HG03025 (cell line): ENCODE measurements around the gene ITPRIPL2.

ENCODE experiments used
- ATAC-seq: cut with Tn5 transposase; IDR thresholded peaks from one replicate; pipeline ENCODE4 v1.9.1; 2021; ENCODE audit warnings: mild to moderate bottlenecking, moderate library complexity; ENCODE audit not compliant: unreplicated experiment, low FRiP score

The ITPRIPL2 gene

DNA sequence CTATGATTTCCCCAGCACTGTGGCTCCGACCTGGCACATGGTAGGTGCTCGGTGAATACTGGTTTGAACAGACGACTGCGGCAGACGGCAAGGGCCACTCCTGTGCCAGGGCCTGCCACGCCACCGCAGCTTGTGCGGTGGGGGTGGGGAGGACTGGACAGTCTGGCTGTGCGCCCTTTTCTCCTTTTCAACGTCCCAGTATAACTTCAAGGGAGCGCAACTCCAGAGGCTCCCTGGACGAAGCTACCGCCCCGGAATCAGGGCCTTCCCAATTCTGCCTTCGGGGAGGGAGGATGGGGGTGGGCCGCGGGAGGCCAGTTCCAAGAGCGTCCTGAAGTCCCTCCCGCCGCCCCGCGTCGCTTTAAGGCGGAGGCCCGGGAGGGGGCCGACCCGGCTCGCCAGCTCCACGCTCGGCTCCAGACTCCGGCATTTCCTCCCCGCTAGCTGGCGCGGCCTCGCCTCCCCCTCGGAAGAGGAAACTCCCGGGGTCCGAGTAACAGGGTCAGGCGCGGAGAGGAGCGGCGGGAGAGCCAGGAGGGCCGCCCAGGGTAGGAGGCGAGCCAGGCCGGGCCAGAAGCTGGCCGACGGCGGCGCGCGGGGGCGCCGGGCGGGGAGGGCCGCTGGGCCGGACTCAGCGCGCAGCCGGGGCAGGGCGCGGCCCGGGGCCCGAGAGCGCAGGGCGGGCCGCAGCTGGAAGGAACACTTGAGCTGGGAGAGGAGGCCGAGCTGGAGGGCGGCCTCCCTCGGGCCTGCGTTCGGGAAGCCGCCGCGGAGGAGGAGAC lies at the start of gene ITPRIPL2:
Gene ITPRIPL2 (plus strand): TSS at position 388 of the 782 bp plus-strand sequence. CDS start 498 bp downstream, outside the sequence.
- ATAC-seq, result no peak

DNA sequence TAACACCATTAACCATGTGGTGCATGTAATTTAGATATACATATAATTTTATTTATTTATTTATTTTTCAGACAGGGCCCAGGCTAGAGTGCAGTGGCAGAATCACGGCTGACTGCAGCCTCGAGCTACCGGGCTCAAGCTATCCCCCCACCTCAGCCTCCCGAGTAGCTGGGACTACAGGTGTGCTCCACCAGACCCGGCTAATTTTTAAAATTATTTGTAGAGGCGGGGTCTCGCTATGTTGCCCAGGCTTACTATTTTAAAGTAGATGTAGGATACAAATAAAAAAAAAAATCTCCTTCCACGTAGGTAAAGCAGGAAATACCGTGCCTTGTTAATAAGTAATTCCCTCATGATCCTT lies 46.8 kb upstream of the ITPRIPL2 start:
- no peak for ATAC-seq

- ATAC-seq, result peak; percentile 87
Observed at GRCh38 chr16:19067349-19068236, 46.2 kb upstream of the ITPRIPL2 start, which contains the start of gene COQ7. TSS of gene COQ7 (plus strand) at chr16:19067614. CDS start at chr16:19067665, 51 bp downstream.

GRCh38 chr16:19068237-19068815 lies 45.4 kb upstream of the ITPRIPL2 start:
- no peak for ATAC-seq

DNA sequence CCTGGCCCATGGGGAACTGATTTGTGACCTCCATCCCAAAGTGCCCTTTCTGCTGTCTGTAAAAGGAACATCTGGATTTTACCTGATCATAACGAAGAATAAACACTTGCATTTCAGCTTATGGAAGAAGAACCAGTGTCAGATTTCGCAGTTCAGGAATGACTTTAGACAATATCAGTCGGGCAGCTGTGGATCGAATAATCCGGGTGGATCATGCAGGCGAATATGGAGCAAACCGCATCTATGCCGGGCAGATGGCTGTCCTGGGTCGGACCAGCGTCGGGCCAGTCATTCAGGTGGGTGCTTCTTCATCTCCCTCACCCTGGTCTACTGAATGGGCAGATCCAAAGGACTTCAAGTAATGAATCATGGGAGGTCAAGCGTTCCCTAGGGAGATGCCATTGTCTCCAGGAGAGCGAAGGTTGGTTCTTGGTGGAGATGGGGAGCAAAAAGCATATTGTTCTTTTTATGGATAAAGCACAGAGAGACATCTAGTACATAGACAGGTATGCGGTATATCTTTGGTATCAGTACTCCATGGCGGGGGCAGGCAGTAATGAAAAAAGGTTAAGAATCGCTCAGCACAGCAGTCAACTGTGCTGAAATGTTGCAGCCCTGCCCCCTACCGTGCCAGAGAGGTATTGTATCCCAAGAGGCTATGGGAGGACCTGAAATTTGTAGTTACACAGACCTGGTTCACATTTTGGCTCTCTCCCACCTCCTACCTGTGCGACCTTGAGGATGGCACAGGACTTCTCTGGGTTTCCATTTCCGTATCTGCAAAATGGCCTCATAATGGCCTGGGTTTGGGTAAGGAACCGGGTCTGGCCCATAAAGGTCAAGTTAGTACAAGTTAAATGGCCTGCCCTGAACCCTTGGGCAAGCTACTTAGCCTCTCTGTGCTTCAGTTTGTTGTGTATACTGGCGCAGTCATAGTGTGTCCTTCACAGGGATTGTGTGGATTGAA lies 41.7 kb upstream of the ITPRIPL2 start:
- ATAC-seq, result no peak

DNA sequence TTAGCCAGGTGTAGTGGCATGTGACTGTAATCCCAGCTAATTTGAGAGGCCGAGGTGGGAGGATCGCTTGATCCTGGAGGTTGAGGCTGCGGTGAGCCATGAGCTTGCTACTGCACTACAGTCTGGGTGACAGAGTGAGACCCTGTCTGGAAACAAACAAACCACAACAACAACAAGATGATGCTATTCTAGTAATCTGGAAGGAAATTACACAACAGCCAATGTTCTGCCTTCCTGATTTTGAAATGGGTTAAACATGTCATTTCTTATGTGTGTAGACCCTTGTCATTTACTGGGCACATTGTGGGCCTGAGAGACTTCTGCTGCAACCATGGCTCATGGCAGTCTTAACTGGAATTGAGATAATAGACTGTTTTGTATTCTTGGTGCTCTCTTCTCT lies 40.4 kb upstream of the ITPRIPL2 start:
- ATAC-seq, result no peak

- ATAC-seq, result no peak
Observed at GRCh38 chr16:19073863-19074262, 39.9 kb upstream of the ITPRIPL2 start.

GRCh38 chr16:19075511-19075910 lies 38.3 kb upstream of the ITPRIPL2 start:
- no peak for ATAC-seq

DNA sequence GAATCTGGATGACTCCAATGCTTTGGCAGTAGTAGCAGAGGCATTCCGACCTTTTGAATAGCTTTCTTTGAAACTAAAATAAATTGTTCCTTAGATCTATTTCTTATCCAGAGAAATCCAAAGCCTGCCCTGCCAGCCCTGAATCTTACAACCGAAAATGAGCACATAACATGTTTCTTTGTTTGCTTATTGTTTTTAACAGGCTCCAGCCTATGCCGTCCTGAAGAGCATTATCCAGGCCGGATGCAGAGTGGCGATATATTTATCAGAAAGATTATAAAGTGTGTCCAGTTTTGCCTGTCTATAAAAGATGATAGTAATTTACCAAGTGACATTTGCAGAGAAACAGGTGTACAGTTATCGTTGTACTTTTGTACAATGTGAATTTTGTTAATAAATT lies 35.9 kb upstream of the ITPRIPL2 start:
- no peak for ATAC-seq

- no peak for ATAC-seq
Observed at GRCh38 chr16:19083670-19084069, 30.1 kb upstream of the ITPRIPL2 start.

GRCh38 chr16:19084139-19084538 lies 29.6 kb upstream of the ITPRIPL2 start:
- ATAC-seq, result no peak

DNA sequence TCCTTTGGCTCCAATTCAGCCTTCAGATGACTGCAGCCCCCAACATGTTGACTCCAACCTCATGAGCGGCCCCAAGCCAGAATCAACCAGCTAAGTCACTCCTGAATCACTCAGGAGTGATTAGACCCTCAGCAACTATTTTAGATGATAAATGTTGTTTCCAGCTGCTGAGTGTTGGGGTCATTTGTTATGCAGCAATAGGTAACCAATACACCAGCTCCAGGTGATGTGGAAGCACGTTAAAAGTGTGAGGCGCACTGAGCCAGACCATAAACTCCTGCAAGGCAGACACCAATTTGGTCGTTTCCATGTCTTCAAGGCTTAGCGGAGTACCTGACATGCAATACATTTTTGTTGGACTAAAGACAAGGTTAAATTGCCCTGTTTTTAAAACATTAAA lies 28.9 kb upstream of the ITPRIPL2 start:
- ATAC-seq, result no peak

GRCh38 chr16:19085679-19086200 lies 28.0 kb upstream of the ITPRIPL2 start:
- no peak for ATAC-seq

GRCh38 chr16:19086322-19087199 lies 27.2 kb upstream of the ITPRIPL2 start:
- peak; percentile 63 for ATAC-seq

- no peak for ATAC-seq
Observed at GRCh38 chr16:19088341-19088916, 25.3 kb upstream of the ITPRIPL2 start.

DNA sequence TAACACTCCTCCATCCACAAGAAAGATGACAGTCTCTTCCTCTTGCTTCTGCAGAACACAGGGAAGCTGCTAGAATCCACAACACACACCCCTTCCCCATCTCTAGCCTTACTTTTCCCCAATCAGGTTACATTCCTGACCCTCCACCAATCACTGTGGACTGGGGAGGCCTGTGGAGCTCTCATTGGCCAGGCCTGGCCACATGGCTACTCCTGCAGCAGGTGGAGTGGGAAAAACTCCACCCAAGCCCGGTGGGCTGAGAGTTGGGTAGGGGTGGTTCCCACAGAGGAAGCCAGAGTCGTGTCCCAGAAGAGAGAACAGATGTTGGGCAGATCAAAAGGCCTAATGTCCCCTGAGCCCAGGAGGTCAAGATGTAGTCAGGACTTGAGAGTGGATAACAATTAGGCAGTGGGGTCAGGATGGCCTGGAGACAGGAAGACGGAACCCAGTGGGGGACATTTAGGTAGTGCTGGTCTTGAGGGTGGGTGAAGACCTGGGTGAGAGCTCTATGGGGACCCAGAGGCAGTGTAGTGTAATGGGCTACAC lies 24.3 kb upstream of the ITPRIPL2 start:
- no peak for ATAC-seq

DNA sequence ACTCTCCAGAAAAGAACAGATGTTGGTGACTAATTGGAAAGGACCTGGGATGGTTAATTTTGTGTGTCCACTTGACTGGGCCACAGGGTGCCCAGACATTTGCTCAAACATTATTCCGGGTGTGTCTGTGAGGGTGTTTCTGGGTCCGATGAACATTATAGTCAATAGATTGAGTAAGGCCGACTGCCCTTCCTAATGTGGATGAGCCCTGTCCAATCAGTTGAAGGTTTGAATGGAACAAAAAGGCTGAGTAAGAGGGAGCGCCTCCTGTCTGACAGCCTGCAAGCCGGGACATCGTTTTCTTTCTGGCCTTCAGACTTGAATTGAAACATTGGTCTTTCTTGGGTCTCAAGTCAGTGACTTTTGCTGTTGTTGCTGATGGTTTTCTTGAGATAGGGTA lies 22.8 kb upstream of the ITPRIPL2 start:
- no peak for ATAC-seq
